GM21423 (cell line): ENCODE results near the gene WDR26.
"Not testable (repeated sequence)": the region's sequence is repeated elsewhere in the genome, so short reads cannot be mapped to it uniquely, and the experiment has no call there.

Experiments used
- ATAC-seq: cut with Tn5 transposase; IDR thresholded peaks from one replicate; pipeline ENCODE4 v1.9.1; 2021; ENCODE audit warnings: mild to moderate bottlenecking, moderate library complexity; ENCODE audit not compliant: unreplicated experiment

Gene WDR26

DNA sequence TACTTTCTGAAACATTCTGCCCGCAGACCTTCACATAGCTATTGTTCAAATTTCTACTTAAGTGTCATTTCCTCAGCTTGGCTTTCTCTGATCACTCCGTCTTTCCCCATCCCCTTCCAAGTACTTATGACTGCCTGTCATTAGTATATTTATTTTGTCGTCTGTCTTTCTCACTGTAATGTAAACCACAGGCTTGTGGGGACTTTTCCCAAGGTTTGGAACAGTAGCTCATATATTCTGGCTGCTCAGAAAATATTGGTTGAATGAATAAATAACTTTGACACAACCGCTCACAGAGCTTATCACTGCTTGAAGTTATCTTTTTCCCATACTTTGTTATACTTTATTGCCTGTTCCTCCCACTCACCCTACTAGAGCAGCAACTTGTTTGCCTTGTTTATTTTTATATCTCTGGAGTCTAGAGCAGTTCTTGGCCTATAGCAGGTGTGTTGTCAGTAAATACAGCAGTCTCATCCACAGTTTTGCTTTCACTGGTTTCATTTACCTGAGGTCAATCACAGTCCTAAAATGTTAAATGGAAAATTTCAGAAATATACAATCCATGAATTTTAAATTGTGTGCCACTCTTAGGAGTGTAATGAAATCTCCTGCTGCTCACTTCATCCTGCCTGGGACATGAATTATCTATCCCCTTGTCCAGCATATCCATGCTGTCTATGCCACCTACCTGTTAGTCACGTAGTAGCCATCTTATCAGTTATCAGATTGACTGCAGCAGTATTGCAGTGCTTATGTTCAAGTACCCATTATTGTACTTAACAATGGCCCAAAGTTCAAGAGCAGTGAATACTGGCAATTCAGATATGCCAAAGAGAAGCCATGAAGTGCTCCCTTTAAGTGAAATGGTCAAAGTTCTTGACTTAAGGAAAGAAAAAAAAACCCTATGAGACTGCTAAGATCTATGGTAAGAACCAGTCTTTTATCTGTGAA, 80.3 kb downstream of the WDR26 start:
- no peak for ATAC-seq

DNA sequence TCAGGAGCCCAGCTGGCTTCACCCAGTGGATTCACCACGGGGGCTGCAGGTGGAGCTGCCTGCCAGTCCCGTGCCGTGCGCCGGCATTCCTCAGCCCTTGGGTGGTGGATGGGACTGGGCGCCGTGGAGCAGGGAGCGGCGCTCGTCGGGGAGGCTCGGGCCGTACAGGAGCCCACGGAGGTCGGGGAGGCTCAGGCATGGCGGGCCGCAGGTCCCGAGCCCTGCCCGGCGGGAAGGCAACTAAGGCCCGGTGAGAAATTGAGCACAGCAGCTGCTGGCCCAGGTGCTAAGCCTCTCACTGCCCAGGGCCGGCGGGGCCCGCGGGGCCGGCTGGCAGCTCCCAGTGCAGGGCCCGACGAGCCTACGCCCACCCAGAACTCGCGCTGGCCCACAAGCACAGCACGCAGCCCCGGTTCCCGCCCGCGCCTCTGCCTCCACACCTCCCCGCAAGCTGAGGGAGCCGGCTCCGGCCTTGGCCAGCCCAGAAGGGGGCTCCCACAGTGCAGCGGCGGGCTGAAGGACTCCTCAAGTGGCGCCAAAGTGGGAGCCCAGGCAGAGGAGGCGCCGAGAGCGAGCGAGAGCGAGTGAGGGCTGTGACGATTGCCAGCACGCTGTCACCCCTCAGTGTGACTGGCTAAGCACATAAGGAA, 82.0 kb downstream of the WDR26 start:
- ATAC-seq = not testable (repeated sequence)

DNA sequence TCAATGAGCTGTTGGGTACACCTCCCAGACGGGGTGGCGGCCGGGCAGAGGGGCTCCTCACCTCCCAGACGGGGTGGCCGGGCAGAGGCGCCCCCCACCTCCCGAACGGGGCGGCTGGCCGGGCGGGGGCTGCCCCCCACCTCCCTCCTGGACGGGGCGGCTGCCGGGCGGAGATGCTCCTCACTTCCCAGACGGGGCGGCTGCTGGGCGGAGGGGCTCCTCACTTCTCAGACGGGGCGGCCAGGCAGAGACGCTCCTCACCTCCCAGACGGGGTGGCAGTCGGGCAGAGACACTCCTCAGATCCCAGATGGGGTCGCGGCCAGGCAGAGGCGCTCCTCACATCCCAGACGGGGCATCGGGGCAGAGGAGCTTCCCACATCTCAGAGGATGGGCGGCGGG, 84.9 kb downstream of the WDR26 start:
- not testable (repeated sequence) for ATAC-seq

DNA sequence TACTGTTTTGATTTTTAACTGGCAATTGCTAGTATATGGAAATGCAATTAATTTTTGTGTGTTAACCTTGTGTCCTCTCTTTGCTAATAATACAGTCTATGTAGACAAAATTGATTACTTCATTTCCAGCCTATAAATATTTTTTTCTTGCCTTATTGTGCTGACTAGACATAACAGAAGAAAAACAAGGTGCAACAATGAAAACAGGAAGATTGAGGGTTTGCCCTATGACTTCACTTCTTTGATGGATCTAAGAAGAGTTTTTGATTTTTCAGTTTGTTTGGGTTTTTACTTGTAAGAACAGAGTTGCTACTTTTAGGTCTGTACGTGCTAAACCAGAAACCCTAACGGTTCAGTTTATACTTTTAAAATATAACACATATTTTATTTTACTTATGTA, 86.5 kb downstream of the WDR26 start:
- no peak for ATAC-seq

DNA sequence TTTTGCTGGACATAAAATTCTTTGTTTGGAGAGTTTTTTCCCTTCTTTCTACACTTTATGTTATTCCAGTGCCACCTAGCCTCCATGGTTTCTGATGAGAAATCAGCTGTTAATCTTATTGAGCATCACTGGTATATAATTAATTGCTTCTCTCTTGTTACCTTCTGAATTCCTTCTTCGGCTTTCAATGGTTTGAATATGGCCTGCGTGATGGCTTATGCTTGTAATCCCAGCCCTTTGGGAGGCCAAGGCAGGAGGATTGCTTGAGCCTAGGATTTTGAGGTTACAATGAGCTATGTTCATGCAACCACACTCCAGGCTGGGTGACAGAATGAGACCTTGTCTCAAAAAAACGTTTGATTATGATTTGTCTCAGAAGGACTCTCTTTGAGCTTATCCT, 90.9 kb downstream of the WDR26 start:
- ATAC-seq = no peak

DNA sequence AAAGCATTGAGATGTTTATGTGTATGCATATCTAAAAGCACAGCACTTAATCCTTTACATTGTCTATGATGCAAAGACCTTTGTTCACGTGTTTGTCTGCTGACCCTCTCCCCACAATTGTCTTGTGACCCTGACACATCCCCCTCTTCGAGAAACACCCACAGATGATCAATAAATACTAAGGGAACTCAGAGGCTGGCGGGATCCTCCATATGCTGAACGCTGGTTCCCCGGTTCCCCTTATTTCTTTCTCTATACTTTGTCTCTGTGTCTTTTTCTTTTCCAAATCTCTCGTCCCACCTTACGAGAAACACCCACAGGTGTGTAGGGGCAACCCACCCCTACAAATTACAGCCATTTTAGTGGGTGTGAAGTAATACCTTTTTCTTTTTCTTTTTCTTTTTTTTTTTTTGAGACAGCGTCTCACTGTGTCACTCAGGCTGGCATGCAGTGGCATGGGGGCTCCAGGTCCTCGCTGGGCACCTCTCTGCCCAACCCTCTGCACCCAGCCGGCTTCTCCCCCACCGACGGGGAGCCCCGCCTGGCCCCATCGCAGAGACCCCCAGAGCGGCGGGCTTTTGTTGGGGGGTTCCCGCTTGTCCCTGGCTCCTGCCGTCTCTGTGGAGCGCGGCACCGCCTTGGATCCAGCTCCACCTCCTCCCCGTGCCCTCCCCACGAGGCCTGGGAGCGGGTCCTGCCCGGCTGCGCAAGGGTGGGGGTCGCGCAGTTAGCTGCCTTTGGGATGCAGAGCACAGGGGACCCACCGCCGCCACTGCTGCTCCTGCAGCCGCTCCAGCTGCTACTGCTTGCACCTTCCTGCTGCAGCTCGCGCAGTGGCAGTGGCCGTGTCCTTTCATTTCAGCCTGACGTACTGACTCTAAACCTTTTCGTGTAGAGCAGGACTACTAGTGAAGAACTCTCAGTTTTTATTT, 93.9 kb downstream of the WDR26 start:
- ATAC-seq = peak; percentile 83

DNA sequence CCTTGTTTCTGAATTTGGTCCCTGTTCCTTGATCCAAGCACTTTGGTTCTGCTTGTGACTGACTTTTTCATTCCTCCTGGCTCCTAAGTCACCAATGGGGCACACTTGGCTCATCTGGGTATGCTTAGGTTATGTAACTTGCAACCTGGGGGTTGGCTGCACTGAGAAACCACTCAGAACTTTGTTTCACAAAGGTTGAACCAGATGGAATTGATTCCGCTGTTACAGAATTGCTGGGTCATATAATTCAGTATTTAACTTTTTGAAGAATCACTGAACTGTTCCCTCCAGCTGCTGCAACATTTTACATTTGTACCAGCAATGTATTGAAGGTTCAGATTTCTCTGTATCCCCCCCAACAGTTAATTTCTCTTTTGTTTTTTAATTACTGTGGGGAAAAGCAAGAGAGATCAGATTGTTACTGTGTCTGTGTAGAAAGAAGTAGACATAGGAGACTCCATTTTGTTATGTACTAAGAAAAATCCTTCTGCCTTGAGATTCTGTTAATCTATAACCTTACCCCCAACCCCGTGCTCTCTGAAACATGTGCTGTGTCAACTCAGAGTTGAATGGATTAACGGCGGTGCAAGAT, 95.1 kb downstream of the WDR26 start:
- no peak for ATAC-seq

DNA sequence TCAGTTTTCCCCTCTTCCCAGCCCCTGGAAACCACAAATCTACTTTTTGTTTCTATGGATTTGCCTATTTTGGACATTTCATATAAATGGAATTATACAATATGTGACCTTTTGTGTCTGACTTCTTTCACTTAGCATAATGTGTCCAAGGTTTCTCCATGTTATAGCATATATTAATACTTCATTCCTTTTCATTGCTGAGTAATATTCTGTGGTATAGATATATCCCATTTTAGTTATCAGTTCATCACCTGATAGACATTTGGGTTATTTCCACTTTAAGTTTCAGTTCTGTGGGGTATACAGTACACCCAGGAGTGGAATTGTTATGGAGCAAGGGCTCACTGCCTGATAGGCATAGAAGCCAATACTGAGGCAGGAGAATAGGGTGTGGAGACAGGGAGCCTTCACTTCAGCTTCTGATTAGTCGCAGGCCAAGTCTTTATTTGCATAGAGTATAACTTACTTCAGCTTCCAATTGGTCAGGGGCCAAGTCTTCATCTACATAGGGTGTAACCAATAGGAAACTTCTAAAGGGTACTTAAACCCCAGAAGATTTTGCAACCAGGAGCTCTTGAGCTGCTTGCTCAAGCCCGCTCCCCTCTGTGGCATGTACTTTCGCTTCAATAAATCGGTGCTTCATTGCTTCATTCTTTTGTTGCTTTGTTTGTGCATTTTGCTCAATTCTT, 96.3 kb downstream of the WDR26 start:
- no peak for ATAC-seq
